ENCODE results near the gene SSR1.
"Not testable (repeated sequence)": the region's sequence is repeated elsewhere in the genome, so short reads cannot be mapped to it uniquely, and the experiment has no call there.

The SSR1 gene

DNA sequence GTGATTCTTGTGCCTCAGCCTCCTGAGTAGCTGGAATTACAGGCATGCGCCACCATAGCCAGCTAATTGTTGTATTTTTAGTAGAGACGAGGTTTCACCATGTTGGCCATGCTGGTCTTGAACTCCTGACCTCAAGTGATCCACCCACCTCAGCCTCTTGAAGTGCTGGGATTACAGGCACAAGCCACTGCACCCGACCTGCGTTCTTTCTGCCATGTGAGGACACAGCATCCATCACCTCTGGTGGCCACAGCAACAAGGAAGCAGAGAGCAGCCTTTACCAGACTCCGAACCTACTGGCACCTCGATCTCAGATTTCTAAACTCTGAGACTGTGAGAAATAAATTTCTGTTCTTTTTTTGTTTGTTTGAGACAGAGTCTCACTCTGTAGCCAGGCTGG lies 8.9 kb upstream of the SSR1 start:
- DNase-seq (ENCODE audit: low read depth, low spot score); H3K27ac ChIP-seq: not testable (repeated sequence)

DNA sequence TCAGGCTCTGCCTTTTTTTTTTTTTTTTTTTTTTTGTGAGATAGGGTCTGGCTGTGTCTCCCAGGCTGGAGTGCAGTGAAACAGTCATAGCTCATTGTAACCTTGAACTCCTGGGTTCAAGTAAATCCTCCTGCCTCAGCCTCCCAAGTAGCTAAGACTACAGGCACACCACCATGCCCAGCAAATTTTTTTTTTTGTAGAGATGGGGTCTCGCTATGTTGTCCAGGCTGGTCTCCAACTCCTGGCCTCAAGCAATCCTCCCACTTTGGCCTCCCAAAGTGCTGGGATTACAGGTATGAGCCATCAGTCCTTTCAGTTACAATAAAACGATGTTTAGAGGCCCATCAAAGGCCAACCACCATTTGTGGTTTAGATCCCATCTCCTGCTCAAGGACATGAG lies 6.4 kb upstream of the SSR1 start:
- H3K27ac ChIP-seq; DNase-seq (ENCODE audit: low read depth, low spot score): not testable (repeated sequence)

DNA sequence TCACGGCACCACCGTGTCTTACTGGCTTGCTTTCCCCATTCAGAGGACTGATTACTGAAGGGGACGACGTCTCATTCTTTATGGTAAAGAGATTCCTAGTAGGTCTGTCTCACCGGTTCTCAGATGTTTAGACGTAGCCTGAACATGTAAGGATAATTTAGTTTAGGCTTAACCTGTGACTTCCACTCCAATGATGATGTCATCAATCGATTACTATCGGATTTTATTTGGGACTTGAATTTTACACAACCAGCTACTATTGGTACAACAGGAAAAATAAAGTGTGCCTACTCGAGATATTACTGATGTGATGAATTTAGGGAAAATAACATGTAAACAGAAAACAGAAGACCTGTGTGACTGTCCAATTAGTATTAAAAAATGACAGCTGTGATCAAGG lies 4.5 kb upstream of the SSR1 start:
- no peak overlapping the region for H3K27ac ChIP-seq
- DNase-seq (ENCODE audit: low read depth, low spot score): no peak

DNA sequence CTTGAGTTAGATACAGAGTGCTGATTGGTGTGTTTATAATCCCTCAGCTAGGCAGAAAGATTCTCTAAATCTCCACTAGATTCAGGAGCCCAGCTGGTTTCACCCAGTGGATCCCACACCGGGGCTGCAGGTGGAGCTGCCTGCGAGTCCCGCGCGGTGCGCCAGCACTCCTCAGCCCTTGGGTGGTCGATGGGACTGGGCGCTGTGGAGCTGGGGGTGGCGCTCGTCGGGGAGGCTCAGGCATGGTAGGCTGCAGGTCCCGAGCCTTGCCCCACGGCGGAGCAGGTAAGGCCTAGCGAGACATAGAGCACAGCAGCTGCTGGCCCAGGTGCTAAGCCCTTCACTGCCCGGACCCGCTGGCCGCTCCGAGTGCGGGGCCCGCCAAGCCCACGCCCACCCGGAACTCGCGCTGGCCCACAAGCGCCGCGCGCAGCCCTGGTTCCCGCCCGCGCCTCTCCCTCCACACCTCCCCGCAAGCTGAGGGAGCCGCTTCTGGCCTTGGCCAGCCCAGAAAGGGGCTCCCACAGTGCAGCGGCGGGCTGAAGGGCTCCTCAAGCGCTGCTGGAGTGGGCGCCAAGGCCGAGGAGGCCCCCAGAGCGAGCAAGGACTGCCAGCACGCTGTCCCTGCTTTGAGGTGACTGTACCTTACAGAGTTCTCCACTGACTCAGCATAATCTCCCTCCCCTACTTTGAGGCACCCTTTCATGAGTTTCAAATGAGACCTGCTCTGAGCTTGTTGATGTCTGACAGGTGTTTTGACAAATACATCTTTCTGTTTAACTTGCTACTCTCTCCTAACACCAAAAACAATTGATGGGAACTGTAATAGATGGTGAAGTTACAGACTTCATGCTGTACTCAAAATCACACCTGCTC lies 3.9 kb upstream of the SSR1 start:
- no peak overlapping the region for H3K27ac ChIP-seq
- no peak for DNase-seq (ENCODE audit: low read depth, low spot score)

DNA sequence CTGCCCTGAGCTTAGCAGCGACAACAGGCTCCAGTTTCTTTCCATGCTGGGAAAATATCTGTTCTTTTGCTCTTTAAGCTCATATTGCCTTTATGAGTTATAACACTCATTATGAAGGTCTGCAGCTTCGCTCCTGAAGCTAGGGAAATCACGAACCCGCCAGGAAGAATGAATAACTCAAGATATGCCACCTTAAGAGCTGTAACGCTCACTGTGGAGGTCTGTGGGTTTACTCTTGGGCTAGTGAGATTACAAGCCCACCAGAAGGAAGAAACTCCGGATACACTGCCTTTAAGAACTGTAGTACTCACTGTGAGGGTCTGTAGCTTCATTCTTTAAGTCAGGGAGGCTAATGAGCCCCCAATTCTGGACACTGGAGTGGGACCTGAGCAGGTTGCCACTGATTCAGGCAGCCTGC lies 3.0 kb upstream of the SSR1 start:
- H3K27ac ChIP-seq: no peak overlapping the region
- no peak for DNase-seq (ENCODE audit: low read depth, low spot score)

DNA sequence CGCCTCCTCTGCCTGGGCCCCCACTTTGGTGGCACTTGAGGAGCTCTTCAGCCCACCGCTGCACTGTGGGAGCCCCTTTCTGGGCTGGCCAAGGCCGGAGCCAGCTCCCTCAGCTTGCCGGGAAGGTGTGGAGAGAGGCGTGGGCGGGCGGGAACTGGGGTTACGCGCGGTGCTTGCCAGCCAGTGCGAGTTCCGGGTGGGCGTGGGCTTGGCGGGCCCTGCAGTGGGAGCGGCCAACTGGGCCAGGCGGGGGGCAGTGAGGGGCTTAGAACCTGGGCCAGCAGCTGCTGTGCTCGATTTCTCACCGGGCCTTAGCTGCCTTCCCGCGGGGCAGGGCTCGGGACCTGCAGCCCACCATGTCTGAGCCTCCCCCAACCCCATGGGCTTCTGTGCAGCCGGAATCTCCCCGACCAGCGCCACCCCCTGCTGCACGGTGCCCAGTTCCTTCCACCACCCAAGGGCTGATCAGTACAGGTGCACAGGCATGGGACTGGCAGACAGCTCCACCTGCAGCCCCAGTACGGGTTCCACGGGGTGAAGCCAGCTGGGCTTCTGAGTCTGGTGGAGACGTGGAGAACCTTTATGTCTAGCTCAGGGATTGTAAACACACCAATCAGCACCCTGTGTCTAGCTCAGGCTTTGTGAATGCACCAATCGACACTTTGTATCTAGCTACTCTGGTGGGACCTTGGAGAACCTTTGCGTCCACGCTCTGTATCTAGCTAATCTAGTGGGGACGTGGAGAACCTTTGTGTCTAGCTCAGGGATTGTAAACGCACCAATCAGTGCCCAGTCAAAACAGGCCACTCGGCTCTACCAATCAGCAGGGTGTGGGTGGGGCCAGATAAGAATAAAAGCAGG lies 2.3 kb upstream of the SSR1 start:
- H3K27ac ChIP-seq: not testable (repeated sequence)

DNA sequence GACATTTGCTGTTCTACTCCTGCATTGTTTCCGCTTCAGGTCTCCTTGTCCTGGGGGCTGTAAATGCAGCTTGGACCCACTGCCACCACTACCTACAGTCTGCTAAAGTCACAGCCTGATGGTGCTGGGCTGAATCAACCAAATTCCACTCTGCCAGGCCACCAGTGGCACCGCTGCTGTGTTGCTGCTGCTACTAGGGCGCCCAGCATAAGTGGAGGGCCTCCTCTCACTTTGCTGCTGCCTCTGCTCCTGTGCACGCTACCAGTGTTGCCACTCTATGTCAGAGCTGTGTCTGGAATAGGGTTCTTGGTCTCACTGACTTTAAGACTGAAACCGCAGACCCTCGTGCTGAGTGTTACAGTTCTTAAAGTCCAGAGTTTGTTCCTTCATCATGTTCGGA lies 1.4 kb upstream of the SSR1 start:
- no peak for DNase-seq (ENCODE audit: low read depth, low spot score)
- H3K27ac ChIP-seq: peak overlapping the region; percentile 75

More for the DNA sequence above, 2.3 kb upstream of the SSR1 start:
- DNase-seq (ENCODE audit: low read depth, low spot score): not testable (repeated sequence)

DNA sequence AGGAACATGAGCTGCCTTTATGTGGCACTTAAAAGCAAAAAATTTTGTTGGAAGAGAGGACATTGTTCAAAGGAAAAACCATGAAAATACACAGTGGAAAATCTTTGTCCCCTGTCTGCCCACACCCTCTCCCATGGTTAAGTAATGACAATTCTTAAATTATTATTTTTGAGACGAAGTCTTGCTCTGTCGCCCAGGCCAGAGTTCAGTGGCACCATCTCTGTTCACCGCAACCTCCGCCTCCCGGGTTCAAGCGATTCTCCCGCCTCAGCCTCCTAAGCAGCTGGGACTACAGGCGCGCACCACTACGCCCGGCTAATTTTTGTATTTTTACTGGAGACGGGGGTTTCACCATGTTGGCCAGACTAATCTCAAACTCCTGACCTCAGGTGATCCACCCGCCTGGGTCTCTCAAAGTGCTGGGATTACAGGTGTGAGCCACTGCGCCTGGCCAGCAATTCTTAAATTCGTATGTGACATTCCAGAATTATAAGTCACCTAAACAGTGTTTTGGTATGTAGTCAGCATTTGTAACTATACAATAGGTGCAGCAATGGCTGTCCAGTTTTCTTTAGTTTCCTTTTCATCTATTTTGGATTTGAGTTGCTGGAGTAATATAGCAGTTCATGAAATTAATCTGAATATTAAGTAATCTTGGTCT lies 636 bp upstream of the SSR1 start:
- H3K27ac ChIP-seq: peak overlapping the region; percentile 75
- no peak for DNase-seq (ENCODE audit: low read depth, low spot score)

DNA sequence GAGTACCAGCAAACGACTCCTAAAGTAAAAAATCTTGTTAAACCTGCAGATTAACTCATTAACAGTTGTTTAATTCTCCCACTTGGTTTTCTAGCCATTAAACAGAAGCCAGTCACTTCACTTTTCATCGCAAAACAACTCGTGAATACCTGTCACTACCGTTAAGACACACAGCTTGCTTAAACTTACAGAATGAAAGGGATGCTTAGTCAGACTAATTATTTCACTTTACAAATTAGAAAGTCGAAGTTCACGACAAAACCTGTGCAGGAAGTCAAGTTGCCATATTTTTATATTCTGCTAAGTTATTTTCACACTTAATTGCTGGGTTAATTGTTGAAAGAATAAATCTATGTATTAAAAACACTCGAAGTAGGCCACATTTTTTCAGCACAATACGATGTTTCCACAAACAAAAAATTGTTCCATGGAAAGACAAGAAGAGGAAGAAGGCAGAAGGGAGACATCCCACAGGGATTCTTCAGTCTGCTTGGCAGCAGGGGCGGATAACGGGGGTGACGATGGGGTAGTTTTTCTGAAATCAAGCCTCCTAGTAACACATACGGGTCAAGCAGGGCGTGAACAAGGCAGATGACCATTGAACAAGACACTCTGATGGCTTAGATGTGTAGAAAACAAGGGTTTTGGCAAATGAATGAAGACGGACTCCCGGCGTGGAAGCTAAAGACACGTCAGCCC lies 933 bp downstream of the SSR1 start:
- DNase-seq (ENCODE audit: low read depth, low spot score): no peak
- H3K27ac ChIP-seq: peak overlapping the region; percentile 75

DNA sequence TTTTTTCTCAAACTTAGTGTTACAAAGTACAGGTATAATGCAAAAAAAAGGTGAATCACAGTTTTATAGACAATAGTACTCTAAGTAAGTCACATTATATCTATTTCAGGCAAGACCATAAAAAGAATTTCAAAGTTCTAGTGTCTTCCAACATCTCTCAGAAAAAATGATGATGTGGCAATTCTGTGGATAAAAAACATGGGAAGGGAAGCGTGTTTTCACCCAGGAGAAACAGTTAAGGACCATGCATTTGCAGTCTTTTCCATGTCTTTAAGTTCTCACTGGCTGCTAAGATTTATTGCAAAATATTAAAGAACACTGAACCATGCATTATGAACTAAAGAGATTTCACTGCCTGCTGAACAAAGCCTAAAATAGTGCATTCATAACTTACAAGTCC lies 1.8 kb downstream of the SSR1 start:
- H3K27ac ChIP-seq: no peak overlapping the region
- no peak for DNase-seq (ENCODE audit: low read depth, low spot score)

DNA sequence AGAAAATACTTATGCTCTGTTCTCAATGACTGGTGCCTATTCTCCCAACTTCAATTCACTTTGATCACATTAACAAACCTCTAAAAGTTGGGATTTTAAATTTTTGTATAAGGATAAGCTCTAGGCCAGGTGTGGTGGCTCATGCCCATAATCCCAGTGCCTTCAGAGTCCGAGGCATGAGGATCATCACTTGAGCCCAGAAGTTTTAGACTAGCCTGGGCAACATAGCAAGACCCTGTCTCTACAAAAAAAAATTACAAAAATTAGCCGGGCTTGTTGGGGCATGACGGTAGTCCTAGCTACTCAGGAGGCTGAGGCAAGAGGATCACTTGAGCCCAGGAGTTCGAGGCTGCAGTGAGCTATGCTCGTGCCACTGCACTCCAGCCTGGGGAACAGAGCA lies 3.9 kb downstream of the SSR1 start:
- no peak overlapping the region for H3K27ac ChIP-seq
- no peak for DNase-seq (ENCODE audit: low read depth, low spot score)

DNA sequence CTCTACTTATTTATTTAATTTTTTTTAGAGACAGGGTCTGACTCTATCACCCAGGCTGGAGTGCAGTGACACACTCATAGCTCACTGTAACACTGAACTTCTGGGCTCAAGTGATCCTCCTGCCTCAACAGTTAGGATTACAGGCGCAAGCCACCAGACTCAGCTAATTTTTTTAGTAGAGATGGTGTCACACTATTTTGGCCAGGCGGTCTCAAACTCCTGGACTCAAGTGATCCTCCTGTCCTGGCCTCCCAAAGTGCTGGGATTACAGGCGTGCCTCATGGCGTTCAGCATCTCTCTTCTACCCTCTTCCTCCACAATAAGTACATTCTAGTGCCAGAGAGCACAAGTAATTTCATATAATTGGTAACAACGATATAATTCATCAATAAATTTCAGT lies 5.5 kb downstream of the SSR1 start:
- no peak overlapping the region for H3K27ac ChIP-seq
- no peak for DNase-seq (ENCODE audit: low read depth, low spot score)

DNA sequence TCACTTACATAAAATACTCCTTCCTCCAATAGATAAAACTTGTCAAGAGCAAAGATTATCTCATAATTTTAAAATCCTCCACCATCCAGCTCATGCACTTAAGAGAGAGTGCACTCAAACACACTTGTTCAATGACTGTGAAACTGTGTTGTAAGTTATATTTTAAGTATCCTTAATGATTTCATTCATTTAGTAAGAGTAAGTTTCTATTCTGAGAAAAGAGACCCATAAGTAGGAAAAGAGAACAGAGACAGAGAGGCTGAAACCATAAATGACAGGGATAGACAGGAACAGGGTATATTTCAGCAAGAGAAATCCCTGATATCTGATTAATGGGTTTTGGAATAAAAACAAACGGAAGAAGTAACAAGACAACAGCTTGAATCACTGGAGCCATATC lies 8.2 kb downstream of the SSR1 start:
- no peak overlapping the region for H3K27ac ChIP-seq
- DNase-seq (ENCODE audit: low read depth, low spot score): no peak

DNA sequence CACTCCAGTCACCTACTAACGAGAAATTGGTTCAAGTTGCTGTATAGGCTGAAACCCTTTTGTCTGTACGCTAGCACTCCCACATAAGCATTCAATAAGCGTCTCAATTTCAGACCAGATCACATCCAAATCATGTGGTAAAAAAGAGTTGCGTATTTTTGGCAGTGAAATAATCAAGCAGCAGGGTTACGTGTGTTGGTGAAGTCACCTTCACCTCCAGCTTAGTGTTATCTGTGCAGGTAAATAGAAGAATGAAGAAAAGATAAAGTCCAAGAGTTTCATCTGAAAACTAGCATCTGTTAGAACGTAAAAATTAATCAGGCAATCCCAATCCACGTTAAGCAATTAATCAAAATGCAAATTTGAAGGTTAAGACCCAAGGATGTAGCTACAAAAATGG lies 11.3 kb downstream of the SSR1 start:
- no peak overlapping the region for H3K27ac ChIP-seq
- DNase-seq (ENCODE audit: low read depth, low spot score): no peak

DNA sequence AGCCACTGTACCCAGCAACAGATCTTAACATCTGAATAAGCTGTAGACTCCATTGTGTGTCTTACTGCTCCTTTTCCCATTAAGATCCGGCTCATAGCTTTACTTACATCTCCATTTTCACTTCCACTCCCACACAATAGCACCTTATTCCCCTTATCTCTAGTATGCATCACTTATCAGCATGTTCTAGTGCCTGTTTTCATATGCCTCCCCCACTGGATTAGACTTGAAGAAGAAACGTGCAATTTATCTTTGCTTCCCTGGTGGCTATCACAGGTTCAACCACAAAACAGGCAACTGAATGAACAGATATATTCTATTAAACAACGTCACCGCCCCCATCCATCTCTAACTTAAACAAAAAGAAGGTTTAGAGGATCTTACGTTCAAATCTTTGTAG lies 12.1 kb downstream of the SSR1 start:
- DNase-seq (ENCODE audit: low read depth, low spot score): no peak
- H3K27ac ChIP-seq: no peak overlapping the region

DNA sequence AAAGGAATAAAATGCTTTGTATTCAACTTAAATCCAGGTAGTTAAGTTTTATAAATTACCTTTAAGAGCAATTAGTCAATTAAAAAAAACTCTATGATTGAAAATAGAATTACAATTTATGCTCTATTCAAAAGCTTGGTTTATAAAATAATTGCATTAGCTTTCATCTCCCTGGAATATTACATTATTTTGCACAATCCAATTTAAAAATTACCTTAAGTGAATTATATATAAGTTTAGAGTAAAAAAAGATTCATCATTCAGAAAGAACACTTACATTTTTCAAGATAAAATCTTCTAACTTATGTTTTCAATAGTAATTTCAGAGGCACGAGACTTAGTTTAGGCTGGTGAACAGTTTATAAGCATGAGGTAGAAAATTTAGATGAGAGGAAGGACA lies 14.9 kb downstream of the SSR1 start:
- DNase-seq (ENCODE audit: low read depth, low spot score): no peak

DNA sequence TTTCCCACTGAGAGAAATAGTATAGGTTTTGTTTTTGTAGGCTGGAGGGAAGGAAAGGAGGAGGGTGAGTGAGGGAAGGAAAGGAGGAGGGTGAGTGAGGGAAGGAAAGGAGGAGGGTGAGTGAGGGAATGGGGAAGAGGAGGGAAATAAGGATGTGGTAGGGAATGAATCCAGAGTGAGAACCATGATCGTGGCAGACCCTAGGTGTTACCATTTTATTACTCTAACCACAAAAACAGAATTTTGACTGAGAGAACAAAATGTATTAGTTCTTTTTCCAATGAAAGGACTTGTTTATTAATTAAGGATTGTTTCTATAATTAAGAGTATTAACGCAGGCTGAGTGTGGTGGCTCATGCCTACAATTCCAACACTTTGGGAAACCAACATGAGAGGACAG lies 16.4 kb downstream of the SSR1 start:
- no peak overlapping the region for H3K27ac ChIP-seq
- no peak for DNase-seq (ENCODE audit: low read depth, low spot score)

More for the DNA sequence above, 14.9 kb downstream of the SSR1 start:
- H3K27ac ChIP-seq: no peak overlapping the region

DNA sequence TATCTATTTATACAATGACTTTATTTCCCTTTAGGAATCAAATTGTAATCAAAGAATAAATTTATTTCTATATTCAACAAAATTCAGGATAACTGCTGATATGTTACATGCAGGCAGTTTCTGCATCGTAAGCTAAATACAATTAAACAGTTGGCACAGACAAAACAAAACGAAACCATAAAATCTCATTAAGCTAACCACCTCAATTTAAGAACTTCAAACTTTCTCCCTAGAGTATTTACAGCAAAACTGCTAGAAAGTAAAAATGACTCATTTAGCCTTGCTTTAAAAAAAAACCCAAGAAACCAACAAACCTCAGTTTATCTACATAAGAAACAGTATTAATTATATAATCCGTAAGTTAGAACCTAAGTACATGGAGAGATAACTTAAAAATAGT lies 17.1 kb downstream of the SSR1 start:
- H3K27ac ChIP-seq: no peak overlapping the region

DNA sequence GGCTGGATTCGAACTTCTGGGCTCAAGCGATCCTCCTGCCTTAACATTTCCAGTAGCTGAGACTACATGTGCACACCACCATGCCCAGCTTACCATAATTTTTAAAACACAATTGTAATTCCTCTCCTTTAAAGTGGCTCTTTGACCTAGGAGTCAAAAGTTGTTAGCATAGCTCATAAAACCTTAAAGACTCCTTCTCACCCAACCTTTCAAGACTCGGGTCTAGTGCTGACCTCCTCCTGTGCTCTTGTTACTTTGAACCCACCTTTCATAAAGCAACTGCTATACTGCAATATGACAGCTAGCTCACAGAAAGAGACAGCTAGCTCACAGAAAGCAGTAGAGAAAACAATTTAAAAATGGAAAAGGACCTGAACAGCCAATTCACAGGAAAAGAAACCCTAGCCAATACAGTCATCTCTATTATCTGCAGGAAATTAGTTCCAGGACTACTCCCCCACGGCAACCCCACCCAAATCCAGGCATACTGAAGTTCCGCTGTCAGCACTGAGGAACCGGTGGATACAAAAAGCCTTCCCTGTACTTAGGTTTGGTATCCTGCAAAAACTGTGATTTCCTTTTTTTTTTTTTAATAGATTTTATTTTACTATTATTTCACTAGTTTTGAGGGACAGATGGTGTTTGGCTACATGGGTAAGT lies 20.3 kb downstream of the SSR1 start:
- no peak for DNase-seq (ENCODE audit: low read depth, low spot score)
- H3K27ac ChIP-seq: no peak overlapping the region

More for the DNA sequence above, 17.1 kb downstream of the SSR1 start:
- no peak for DNase-seq (ENCODE audit: low read depth, low spot score)

DNA sequence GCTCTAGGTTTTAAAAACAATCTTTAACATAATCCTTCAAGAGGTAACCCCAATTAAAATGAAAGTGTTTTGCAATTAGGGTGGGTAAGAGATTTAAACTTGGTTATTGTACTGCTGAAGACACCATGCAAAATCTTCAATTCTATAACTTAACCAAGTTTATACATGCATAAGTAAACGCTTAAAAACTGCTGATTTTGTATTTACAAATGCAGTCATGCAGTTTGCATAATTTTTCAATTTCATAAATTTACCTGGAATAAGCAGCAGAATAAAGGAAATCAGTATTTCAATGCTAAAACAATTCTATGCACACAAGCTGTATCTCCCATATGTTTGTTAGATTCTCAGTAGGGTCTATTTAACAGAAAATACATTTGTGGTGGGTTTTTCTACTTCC lies 22.9 kb downstream of the SSR1 start:
- no peak overlapping the region for H3K27ac ChIP-seq
- DNase-seq (ENCODE audit: low read depth, low spot score): no peak

All from epithelial cell of prostate (primary cell).